GM18873 (cell line): ENCODE measurements around the gene TBL3.
"Not testable (repeated sequence)": the region's sequence is repeated elsewhere in the genome, so short reads cannot be mapped to it uniquely, and the experiment has no call there.

Experiments used
- ATAC-seq: cut with Tn5 transposase; IDR thresholded peaks from one replicate; pipeline ENCODE4 v1.9.1; 2021; ENCODE audit warnings: mild to moderate bottlenecking, moderate library complexity, moderate number of reproducible peaks; ENCODE audit not compliant: unreplicated experiment, low FRiP score

TBL3 gene

GRCh38 chr16:2011726-2012125 is 39.9 kb downstream of the TBL3 start:
- not testable (repeated sequence) for ATAC-seq

- ATAC-seq = no peak
These were observed 41.7 kb downstream of the TBL3 start for GRCh38 chr16:2013527-2013926.

DNA sequence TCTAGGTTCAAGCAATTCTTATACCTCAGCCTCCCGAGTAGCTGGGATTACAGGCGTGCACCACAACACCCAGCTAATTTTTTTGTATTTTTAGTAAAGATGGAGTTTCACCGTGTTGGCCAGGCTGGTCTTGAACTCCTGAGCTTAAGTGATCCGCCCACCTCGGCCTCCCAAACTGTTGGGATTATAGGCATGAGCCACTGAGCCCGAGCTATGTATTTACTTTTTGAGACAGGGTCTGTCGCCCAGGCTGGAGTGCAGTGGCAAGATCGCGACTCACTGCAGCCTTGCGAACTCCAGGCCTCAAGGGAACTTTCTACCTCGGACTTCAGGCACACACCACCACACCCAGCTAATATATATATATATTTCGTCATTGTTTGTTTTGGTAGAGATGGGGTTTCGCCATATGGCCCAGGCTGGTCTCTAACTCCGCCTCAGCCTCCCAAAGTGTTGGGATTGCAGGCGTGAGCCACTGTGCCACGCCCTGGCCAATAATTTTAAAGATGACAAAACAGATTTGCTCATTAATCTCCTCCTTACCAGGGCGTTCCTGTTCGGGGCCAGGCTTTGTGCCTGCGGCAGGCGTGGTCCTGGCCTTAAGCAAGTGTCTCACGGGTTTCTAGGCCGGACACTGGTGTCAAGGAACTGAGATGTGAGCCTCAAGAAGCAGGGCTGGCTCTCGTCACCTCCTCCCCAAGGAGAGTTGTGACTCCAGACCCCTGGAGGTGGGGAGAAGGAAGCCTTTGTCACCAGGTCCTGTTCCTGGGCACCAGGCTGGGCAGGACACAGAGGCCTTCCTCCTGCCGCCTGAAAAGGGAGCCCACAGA is 43.5 kb downstream of the TBL3 start:
- ATAC-seq = no peak

- no peak for ATAC-seq
These were observed 44.0 kb downstream of the TBL3 start for GRCh38 chr16:2015947-2016208.

DNA sequence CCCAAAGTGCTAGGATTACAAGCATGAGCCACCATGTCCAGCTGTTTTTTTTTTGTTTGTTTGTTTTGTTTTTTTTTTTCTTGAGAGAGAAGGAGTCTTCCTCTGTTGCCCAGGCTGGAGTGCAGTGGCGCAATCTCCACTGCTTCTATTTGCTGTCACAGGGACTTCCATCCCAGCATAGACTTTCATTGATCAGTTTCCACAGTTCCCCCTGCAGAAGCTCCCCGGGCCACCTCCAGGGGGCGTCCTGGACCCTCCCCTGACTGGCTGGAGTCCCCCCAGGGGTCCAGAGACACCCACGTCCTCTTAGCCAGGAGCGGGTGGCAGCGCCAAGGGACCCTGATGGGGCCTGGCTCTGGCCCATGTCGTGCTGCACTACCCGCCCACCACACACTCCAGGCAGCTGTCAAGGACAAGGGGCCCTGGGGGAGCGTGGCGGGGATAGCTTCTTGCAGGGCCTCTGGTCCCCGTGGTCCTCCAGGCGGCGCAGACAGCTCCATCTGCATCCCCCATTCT is 44.6 kb downstream of the TBL3 start:
- no peak for ATAC-seq

DNA sequence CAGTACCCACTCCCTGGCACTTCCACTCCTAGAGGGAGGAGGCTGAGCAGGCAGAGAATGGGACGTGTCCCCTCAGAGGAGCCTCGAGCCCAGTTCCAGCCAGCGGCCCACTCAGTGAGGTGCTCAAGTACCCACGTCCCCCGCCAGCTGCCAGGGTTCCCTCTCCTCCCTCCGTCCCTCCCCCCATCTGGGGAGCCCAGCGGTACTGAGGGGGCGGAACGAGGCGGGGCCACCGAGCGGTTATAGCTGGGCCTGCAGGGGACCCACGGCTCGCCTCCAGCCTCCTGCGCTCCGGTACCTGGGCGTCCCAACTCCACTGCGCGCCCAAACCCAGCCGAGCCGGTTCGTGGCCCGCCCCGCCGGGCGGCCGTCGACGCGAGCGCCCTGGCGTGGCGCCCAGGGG is 47.7 kb downstream of the TBL3 start, which contains the start of gene NPW:
Gene NPW (plus strand): TSS at position 268 of the 403 bp plus-strand sequence.
- ATAC-seq = no peak

DNA sequence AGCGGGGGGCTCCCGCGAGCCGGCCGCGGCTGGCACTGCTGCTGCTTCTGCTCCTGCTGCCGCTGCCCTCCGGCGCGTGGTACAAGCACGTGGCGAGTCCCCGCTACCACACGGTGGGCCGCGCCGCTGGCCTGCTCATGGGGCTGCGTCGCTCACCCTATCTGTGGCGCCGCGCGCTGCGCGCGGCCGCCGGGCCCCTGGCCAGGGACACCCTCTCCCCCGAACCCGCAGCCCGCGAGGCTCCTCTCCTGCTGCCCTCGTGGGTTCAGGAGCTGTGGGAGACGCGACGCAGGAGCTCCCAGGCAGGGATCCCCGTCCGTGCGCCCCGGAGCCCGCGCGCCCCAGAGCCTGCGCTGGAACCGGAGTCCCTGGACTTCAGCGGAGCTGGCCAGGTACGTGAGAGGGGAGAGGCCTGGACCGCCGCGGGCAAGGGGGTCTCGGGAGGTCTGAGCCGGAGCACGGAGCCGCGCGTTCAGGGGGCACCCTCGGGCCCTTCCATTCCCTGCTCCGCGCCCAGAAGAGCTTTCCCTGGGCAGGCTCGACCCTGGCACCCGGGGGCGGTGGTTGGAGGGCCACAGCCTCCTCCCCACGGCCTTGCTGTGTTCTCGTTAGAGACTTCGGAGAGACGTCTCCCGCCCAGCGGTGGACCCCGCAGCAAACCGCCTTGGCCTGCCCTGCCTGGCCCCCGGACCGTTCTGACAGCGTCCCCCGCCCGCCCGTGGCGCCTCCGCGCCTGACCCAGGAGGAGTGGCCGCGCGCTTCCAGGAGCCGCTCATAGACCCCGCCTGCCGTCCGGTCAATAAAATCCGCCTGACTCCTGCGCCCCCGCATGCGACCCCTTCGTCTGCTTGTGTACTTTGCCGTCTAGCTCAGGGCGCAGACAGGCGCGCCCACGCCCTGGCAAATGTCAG is 48.3 kb downstream of the TBL3 start:
- ATAC-seq = no peak

GRCh38 chr16:2022723-2023091 is 50.9 kb downstream of the TBL3 start:
- ATAC-seq = no peak

- ATAC-seq = peak; percentile 71
These were observed 51.5 kb downstream of the TBL3 start for GRCh38 chr16:2023092-2024031.

GRCh38 chr16:2024032-2024420 is 52.2 kb downstream of the TBL3 start:
- ATAC-seq = no peak

DNA sequence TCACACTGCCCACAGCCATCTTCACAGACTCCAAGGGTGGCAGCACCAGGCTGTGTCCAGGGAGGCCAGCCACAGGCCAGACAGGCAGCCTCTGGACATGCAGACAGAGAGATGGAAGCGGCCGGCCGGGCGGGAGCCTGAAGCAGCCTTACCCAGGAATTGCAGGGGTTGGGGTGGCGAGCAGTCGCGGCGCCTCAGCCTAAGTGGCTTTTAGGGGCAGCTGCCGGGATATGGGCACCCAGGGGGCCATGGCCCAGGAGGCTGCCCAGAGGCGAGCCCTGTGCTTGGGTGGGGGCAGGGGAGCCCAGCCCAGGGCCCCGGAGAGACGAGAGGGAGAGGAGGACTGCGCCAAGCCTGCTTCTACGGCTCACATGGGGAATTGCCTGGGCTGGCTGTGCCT is 53.4 kb downstream of the TBL3 start:
- ATAC-seq = no peak

GRCh38 chr16:2025878-2026460 is 54.1 kb downstream of the TBL3 start:
- ATAC-seq = no peak

DNA sequence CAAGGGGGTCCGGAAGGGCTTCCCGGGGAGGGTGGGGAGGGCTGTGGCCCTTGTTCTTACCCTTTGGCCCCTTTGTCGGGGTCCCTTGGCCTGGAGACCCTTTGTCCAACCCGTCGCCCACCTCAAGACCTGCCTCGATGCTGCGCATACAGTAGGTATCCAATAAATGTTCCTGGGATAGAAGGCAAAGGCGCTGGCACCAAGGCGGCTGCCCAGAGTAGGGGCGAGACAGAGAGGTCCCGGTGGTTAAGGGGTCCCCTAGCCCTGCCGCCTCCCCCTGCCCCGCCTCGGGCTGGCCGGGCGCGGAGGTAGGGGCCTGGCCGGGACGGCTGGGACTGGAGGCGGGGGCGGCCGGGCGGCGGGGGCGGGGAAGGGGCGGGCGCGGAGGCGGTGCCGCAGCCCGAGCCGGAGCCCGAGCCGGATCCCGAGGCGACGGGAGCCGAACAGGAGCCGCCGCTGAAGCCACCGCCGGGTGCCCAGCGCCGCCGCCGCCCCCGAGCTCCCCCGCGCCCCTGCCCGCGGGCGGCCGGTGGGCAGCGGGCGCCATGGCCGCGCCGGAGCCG is 54.7 kb downstream of the TBL3 start, which contains the start of gene NHERF2:
Gene NHERF2 (plus strand): TSS at position 442 of the 563 bp plus-strand sequence. CDS start 104 bp downstream, at position 546.
- ATAC-seq = no peak

- no peak for ATAC-seq
These were observed 55.5 kb downstream of the TBL3 start for GRCh38 chr16:2027024-2028010.

DNA sequence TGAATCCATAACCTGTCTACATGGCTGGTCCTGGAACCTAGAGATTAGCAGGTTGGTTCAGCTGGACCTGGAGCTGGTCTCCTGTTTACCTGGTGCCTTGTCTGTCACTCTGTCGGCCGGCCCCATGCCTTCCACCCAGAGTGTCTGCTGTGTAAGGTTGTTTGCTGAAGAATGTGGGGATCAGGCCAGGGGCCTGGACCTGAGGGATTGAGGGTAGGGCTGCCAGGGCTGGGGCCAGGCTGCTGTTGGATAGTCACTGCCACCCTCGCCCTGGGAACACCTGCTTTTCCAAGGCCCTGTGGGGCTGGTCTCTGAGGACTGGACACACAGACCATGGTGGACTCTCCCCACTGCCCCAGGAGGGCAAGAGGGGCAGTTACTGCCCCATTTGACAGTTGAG is 56.3 kb downstream of the TBL3 start:
- no peak for ATAC-seq

GRCh38 chr16:2028620-2029220 is 56.9 kb downstream of the TBL3 start:
- no peak for ATAC-seq

- no peak for ATAC-seq
These were observed 57.5 kb downstream of the TBL3 start for GRCh38 chr16:2029350-2029749.

DNA sequence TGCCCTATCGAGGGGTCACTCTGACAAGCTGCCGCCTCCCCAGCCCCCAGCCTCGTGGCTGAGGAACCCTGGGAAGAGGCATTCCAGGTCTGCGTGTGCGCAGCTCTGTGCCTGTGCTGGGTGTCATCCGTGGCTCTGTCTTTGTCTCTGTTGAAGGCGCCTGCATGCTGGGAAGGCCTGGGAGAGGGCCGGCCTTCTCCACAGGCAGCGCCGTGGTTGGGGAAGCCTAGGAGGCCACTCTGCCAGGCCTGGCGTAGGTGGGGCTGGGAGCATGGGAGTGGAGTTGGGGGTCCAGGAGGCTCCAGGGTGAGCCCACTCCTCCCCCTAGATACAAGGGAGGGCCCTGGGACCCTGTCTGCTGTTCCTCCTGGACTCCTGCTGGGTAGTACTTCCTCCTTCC is 58.2 kb downstream of the TBL3 start:
- ATAC-seq = no peak
